Measurements from ENCODE around the gene TBC1D1.
A peak's percentile ranks its signal among the peaks of the same experiment; 100 is the strongest.

The TBC1D1 gene

GRCh38 chr4:38149997-38150671, 259.2 kb downstream of the TBC1D1 start:
- Mint-ChIP-seq H3K27ac (no peak overlapping the region), H3K4me3 (no peak overlapping the region), H3K27me3 (no peaks in the 10 kb centered on the region), H3K9me3 (peaks cover 5% of the 10 kb centered on the region), H3K36me3 (no peaks in the 10 kb centered on the region), H3K4me1 (peaks cover 18% of the 10 kb centered on the region)
- no peak for ATAC-seq

GRCh38 chr4:38150766-38151165, 259.9 kb downstream of the TBC1D1 start:
- Mint-ChIP-seq H3K27ac (no peak overlapping the region), H3K27me3 (no peaks in the 10 kb centered on the region), H3K36me3 (no peaks in the 10 kb centered on the region), H3K4me1 (peaks cover 19% of the 10 kb centered on the region), H3K4me3 (no peak overlapping the region), H3K9me3 (peaks cover 5% of the 10 kb centered on the region)
- ATAC-seq, result no peak

- Mint-ChIP-seq H3K27me3 (no peaks in the 10 kb centered on the region), H3K27ac (no peak overlapping the region), H3K4me1 (peaks cover 19% of the 10 kb centered on the region), H3K36me3 (no peaks in the 10 kb centered on the region), H3K4me3 (no peak overlapping the region), H3K9me3 (peaks cover 5% of the 10 kb centered on the region)
- ATAC-seq, result no peak
These were observed 261.0 kb downstream of the TBC1D1 start for GRCh38 chr4:38151873-38152272.

GRCh38 chr4:38152305-38152704, 261.4 kb downstream of the TBC1D1 start:
- peaks cover 5% of the 10 kb centered on the region for H3K9me3 Mint-ChIP-seq
- no peaks in the 10 kb centered on the region for H3K36me3 Mint-ChIP-seq
- no peak for ATAC-seq
- no peak overlapping the region for H3K4me3 Mint-ChIP-seq
- peaks cover 19% of the 10 kb centered on the region for H3K4me1 Mint-ChIP-seq
- H3K27me3 Mint-ChIP-seq, result no peaks in the 10 kb centered on the region
- H3K27ac Mint-ChIP-seq, result peak overlapping the region; percentile 10

GRCh38 chr4:38152721-38153386, 262.0 kb downstream of the TBC1D1 start:
- H3K27ac Mint-ChIP-seq, result peak overlapping the region; percentile 10
- peaks cover 19% of the 10 kb centered on the region for H3K4me1 Mint-ChIP-seq
- no peak overlapping the region for H3K4me3 Mint-ChIP-seq
- H3K27me3 Mint-ChIP-seq, result no peaks in the 10 kb centered on the region
- H3K9me3 Mint-ChIP-seq, result peaks cover 2% of the 10 kb centered on the region
- no peaks in the 10 kb centered on the region for H3K36me3 Mint-ChIP-seq
- no peak for ATAC-seq

GRCh38 chr4:38153387-38153760, 262.5 kb downstream of the TBC1D1 start:
- no peak for ATAC-seq
- Mint-ChIP-seq H3K36me3 (no peaks in the 10 kb centered on the region), H3K4me1 (peaks cover 19% of the 10 kb centered on the region), H3K27ac (peak overlapping the region; percentile 1), H3K4me3 (no peak overlapping the region), H3K9me3 (no peaks in the 10 kb centered on the region), H3K27me3 (no peaks in the 10 kb centered on the region)

GRCh38 chr4:38154252-38154651, 263.4 kb downstream of the TBC1D1 start:
- Mint-ChIP-seq H3K27ac (peak overlapping the region; percentile 1), H3K9me3 (no peaks in the 10 kb centered on the region), H3K4me1 (peaks cover 19% of the 10 kb centered on the region), H3K27me3 (no peaks in the 10 kb centered on the region), H3K4me3 (no peak overlapping the region), H3K36me3 (no peaks in the 10 kb centered on the region)
- no peak for ATAC-seq

GRCh38 chr4:38154681-38155588, 264.1 kb downstream of the TBC1D1 start:
- Mint-ChIP-seq H3K36me3 (no peaks in the 10 kb centered on the region), H3K27me3 (no peaks in the 10 kb centered on the region), H3K4me1 (peaks cover 19% of the 10 kb centered on the region), H3K4me3 (peak overlapping the region; percentile 11), H3K27ac (peak overlapping the region; percentile 1), H3K9me3 (no peaks in the 10 kb centered on the region)
- peak; percentile 62 for ATAC-seq

- Mint-ChIP-seq H3K9me3 (no peaks in the 10 kb centered on the region), H3K27ac (no peak overlapping the region), H3K27me3 (no peaks in the 10 kb centered on the region), H3K4me1 (peaks cover 24% of the 10 kb centered on the region), H3K4me3 (no peak overlapping the region), H3K36me3 (no peaks in the 10 kb centered on the region)
- ATAC-seq, result no peak
These were observed 264.9 kb downstream of the TBC1D1 start for GRCh38 chr4:38155589-38156294.

GRCh38 chr4:38157592-38157991, 266.7 kb downstream of the TBC1D1 start:
- no peak for ATAC-seq
- Mint-ChIP-seq H3K4me1 (peaks cover 30% of the 10 kb centered on the region), H3K9me3 (no peaks in the 10 kb centered on the region), H3K36me3 (no peaks in the 10 kb centered on the region), H3K27me3 (no peaks in the 10 kb centered on the region), H3K27ac (no peak overlapping the region), H3K4me3 (no peak overlapping the region)

GRCh38 chr4:38160487-38161207, 269.8 kb downstream of the TBC1D1 start:
- Mint-ChIP-seq H3K27me3 (peaks cover 2% of the 10 kb centered on the region), H3K27ac (peak overlapping the region; percentile 43), H3K4me1 (peaks cover 11% of the 10 kb centered on the region), H3K4me3 (no peak overlapping the region), H3K9me3 (peaks cover 9% of the 10 kb centered on the region), H3K36me3 (peaks cover 5% of the 10 kb centered on the region)
- ATAC-seq, result peak; percentile 89

GRCh38 chr4:38161208-38162113, 270.6 kb downstream of the TBC1D1 start:
- no peak for ATAC-seq
- peaks cover 9% of the 10 kb centered on the region for H3K9me3 Mint-ChIP-seq
- peaks cover 11% of the 10 kb centered on the region for H3K4me1 Mint-ChIP-seq

GRCh38 chr4:38162240-38162784, 271.4 kb downstream of the TBC1D1 start:
- Mint-ChIP-seq H3K36me3 (peaks cover 5% of the 10 kb centered on the region), H3K27me3 (peaks cover 18% of the 10 kb centered on the region), H3K4me1 (peaks cover 16% of the 10 kb centered on the region), H3K4me3 (no peak overlapping the region), H3K9me3 (peaks cover 9% of the 10 kb centered on the region), H3K27ac (peak overlapping the region; percentile 16)
- ATAC-seq, result no peak

More at GRCh38 chr4:38161208-38162113, 270.6 kb downstream of the TBC1D1 start:
- peaks cover 10% of the 10 kb centered on the region for H3K27me3 Mint-ChIP-seq
- H3K36me3 Mint-ChIP-seq, result peaks cover 5% of the 10 kb centered on the region
- no peak overlapping the region for H3K4me3 Mint-ChIP-seq
- peak overlapping the region; percentile 43 for H3K27ac Mint-ChIP-seq

Measured in stimulated activated memory B cell treated with anti-CD40 and anti-IgM and Interleukin-4, amounts not matched to agents 10 μg/mL and 1 μg/mL and 100 μg/mL, for 72 hours (primary cell).